Hepatocyte (in vitro differentiated cells): Measurements from ENCODE around the gene CAAP1. TPM values are rescaled to one million over a fixed set of nuclear protein-coding genes. Genes with fewer than 3 reads are reported as not detected.
A peak's percentile ranks its signal among the peaks of the same experiment; 100 is the strongest.
"Not testable (repeated sequence)": the region's sequence is repeated elsewhere in the genome, so short reads cannot be mapped to it uniquely, and the experiment has no call there.

ENCODE experiments used
- DNase-seq: peaks from one replicate; pipeline ENCODE4 v3.0.0-alpha.2; 2016; ENCODE audit warnings: low spot score
- H2AFZ ChIP-seq: fragments of 200-600 bp; sonication (generic); 2 replicates; pipeline ENCODE4 v1.6.0; 2016; ENCODE audit warnings: antibody characterized with exemption, mild to moderate bottlenecking
- H3K27ac ChIP-seq: fragments of 200-600 bp; sonication (generic); 2 replicates; pipeline ENCODE4 v1.5.1; 2016; ENCODE audit warnings: mild to moderate bottlenecking
- H3K27me3 ChIP-seq: fragments of 200-600 bp; sonication (generic); 2 replicates; pipeline ENCODE4 v1.6.1; 2016
- H3K36me3 ChIP-seq: fragments of 200-600 bp; sonication (generic); replicated peaks from 2 replicates; pipeline ENCODE4 v1.5.1; 2016; ENCODE audit warnings: low read depth; ENCODE audit not compliant: insufficient read depth
- H3K4me1 ChIP-seq: fragments of 200-600 bp; sonication (generic); 2 replicates; pipeline ENCODE4 v1.5.1; 2016; ENCODE audit warnings: mild to moderate bottlenecking, moderate library complexity; ENCODE audit not compliant: insufficient read depth
- H3K4me2 ChIP-seq: fragments of 200-600 bp; sonication (generic); 2 replicates; pipeline ENCODE4 v1.6.0; 2016
- H3K4me3 ChIP-seq: fragments of 200-600 bp; sonication (generic); 2 replicates; pipeline ENCODE4 v1.5.1; 2016; ENCODE audit warnings: mild to moderate bottlenecking
- H3K79me2 ChIP-seq: fragments of 200-600 bp; sonication (generic); 2 replicates; pipeline ENCODE4 v1.6.0; 2017; ENCODE audit warnings: mild to moderate bottlenecking
- H3K9me2 ChIP-seq: fragments of 200-600 bp; sonication (generic); replicated peaks from 2 replicates; pipeline ENCODE4 v1.6.0; 2017; ENCODE audit warnings: mild to moderate bottlenecking; ENCODE audit not compliant: insufficient read depth
- H3K9me3 ChIP-seq: fragments of 200-600 bp; sonication (generic); 2 replicates; pipeline ENCODE4 v1.5.1; 2016; ENCODE audit warnings: low read depth, mild to moderate bottlenecking
- H4K20me1 ChIP-seq: fragments of 200-600 bp; sonication (generic); 2 replicates; pipeline ENCODE4 v1.6.0; 2016; ENCODE audit warnings: mild to moderate bottlenecking; ENCODE audit not compliant: insufficient read depth, poor library complexity, severe bottlenecking
- EZH2 ChIP-seq: fragments of 200-600 bp; sonication (generic); IDR thresholded peaks from 2 replicates; pipeline ENCODE4 v1.6.1; 2016; ENCODE audit warnings: antibody characterized with exemption, mild to moderate bottlenecking, borderline replicate concordance
- EZH2phosphoT487 ChIP-seq: fragments of 200-600 bp; sonication (generic); IDR thresholded peaks from one replicate; pipeline ENCODE4 v1.6.1; 2018; ENCODE audit warnings: antibody characterized with exemption, mild to moderate bottlenecking, low read depth, moderate library complexity; ENCODE audit not compliant: unreplicated experiment, severe bottlenecking
- WGBS: methylation state at CpG from one replicate; pipeline ENCODE4 v1.1.6; 2016; ENCODE audit warnings: low lambda C conversion rate; ENCODE audit errors: missing lambda C conversion rate; 5-methylcytosine and 5-hydroxymethylcytosine counted together
- polyA plus RNA-seq: library from polyadenylated mRNA; unstranded; fragments of >200 nt; fragmentation: Nextera tagmentation; extraction: Ambion mirVana; gene quantifications from 2 replicates; pipeline ENCODE4 v1.2.1, GENCODE V29; 2016
- total RNA-seq: library from RNA; depleted of rRNA; stranded (reverse); fragments of >200 nt; gene quantifications from 2 replicates; pipeline ENCODE4 v1.2.3, GENCODE V29; 2014
- TF ChIP-seq, protein P1 (sequence below): fragments of 200-600 bp; sonication (generic); IDR thresholded peaks from 2 replicates; pipeline ENCODE4 v1.5.1; 2016; ENCODE audit warnings: antibody characterized with exemption, mild to moderate bottlenecking; ENCODE audit not compliant: poor library complexity

CAAP1 gene
- total and polyA plus RNA-seq, 2 experiments from 2014 or later, result 21.2 to 39.8 TPM

DNA sequence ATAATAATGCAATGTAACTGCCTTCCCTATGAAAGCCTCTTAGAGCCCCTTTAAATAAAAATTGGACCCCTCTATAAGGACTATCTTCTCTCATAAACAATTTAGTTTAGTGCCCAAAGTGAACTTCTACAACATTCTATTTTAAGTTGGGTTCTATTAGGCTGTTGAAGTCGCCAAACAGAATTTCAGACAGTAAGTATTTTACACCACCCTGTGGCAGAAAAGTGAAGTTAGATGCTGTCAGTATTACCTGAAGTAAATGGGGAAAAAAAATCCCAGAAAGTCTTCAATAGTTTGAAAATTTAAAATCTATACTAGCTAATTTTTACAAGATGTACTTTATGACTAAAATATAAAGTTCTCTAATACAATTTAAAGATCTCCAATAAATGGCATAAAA is 29.5 kb downstream of the CAAP1 start:
- Histone ChIP-seq H3K27me3 (no peaks in the 10 kb centered on the region), H4K20me1 (no peaks in the 10 kb centered on the region), H3K27ac (no peak overlapping the region), H3K79me2 (no peaks in the 10 kb centered on the region), H3K4me1 (no peaks in the 10 kb centered on the region), H2AFZ (no peak overlapping the region), H3K4me3 (no peak overlapping the region), H3K4me2 (no peak overlapping the region), H3K9me2 (no peaks in the 10 kb centered on the region), H3K9me3 (no peaks in the 10 kb centered on the region), H3K36me3 (no peaks in the 10 kb centered on the region)
- 9% methylated on average over 1 of the region's 1 CpG for WGBS
- no peak for TF ChIP-seq EZH2phosphoT487
- TF ChIP-seq, protein P1, sequence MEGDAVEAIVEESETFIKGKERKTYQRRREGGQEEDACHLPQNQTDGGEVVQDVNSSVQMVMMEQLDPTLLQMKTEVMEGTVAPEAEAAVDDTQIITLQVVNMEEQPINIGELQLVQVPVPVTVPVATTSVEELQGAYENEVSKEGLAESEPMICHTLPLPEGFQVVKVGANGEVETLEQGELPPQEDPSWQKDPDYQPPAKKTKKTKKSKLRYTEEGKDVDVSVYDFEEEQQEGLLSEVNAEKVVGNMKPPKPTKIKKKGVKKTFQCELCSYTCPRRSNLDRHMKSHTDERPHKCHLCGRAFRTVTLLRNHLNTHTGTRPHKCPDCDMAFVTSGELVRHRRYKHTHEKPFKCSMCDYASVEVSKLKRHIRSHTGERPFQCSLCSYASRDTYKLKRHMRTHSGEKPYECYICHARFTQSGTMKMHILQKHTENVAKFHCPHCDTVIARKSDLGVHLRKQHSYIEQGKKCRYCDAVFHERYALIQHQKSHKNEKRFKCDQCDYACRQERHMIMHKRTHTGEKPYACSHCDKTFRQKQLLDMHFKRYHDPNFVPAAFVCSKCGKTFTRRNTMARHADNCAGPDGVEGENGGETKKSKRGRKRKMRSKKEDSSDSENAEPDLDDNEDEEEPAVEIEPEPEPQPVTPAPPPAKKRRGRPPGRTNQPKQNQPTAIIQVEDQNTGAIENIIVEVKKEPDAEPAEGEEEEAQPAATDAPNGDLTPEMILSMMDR, result peak; percentile 54
- DNase-seq, result peak; percentile 22

DNA sequence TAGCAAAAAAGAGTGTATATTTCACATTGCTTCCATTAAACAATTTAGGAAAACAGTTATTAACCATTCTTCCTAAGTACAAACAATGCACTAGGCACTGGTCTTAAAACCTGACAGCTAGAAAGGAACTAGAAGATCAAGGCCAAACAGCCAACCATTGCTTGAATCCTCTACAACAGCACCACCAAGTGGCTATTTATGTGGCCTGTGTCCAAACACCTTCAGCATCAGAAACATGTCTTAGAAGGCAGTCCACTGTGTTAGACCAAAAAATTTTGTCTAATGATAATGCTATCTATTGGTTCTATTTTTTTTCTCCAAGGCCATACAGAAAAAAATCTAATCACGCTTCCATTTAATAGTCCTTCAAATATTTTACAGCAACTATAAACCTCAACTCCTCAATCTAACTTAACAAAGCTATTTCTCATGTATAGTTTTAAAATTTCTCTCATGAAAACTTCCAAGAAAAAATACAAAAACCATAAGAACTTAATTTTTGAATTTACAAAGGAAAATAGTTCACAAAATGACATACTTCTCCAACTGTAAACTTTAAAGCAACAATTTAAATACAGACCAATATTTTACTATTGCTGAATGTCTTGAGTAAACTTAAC is 36.1 kb downstream of the CAAP1 start:
- Histone ChIP-seq H3K36me3 (no peaks in the 10 kb centered on the region), H3K9me2 (no peaks in the 10 kb centered on the region)
- WGBS, result 68% methylated on average over 1 of the region's 1 CpG

DNA sequence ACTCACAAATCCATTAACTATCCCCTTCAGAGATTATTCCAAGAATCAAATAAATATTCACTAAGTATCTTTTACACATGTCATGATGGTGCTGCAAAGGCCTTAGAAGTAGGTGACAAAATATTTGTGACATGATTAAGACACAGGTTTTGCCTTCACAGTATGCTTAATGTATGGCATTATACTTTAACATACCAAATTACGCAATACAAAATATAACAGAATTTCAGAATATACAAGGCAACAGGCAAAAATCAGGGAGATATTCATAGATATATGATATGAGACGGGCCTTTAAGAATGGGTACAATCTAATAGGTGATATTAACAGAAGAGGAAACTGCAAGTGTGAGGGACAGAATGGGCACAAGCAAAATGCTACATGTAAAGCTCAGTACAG is 41.6 kb downstream of the CAAP1 start:
- Histone ChIP-seq H3K9me2 (no peaks in the 10 kb centered on the region), H3K27me3 (no peaks in the 10 kb centered on the region), H3K9me3 (no peaks in the 10 kb centered on the region), H3K4me2 (no peak overlapping the region), H3K79me2 (no peaks in the 10 kb centered on the region), H3K4me1 (no peaks in the 10 kb centered on the region), H3K27ac (no peak overlapping the region), H3K4me3 (no peak overlapping the region), H2AFZ (no peak overlapping the region), H4K20me1 (no peaks in the 10 kb centered on the region), H3K36me3 (no peaks in the 10 kb centered on the region)
- WGBS, result 81% methylated on average over 2 of the region's 2 CpGs
- no peak for DNase-seq
- TF ChIP-seq, protein P1, result no peak

More for the DNA sequence above, 36.1 kb downstream of the CAAP1 start:
- Histone ChIP-seq H3K27me3 (no peaks in the 10 kb centered on the region), H3K4me3 (no peak overlapping the region), H3K9me3 (no peaks in the 10 kb centered on the region), H3K4me2 (no peak overlapping the region), H3K27ac (no peak overlapping the region), H3K79me2 (no peaks in the 10 kb centered on the region), H4K20me1 (no peaks in the 10 kb centered on the region), H3K4me1 (no peaks in the 10 kb centered on the region), H2AFZ (no peak overlapping the region)
- DNase-seq, result peak; percentile 61
- no peak for TF ChIP-seq EZH2
- TF ChIP-seq, protein P1, result peak; percentile 57

DNA sequence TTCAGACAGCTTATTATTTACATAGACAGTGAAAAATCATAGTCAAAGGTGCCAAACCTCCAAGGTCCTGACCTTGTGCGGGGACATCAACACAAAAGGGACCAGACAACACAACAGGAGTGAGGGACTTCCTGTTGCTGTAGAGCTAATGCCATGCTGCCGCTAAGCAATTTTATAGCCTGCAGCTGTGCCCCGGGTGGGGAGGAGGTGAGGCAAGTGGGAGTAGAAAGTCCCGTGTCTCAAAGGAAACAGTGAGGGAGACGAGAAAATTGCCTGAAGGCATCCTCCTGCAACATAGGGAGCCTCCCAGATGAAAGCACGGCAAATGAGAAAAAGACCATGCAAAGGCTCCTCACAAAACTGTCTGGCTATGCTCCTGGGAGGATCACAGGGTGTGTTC is 58.8 kb downstream of the CAAP1 start:
- no peaks in the 10 kb centered on the region for H3K9me2 ChIP-seq
- WGBS, result 45% methylated on average over 6 of the region's 6 CpGs
- DNase-seq, result no peak

DNA sequence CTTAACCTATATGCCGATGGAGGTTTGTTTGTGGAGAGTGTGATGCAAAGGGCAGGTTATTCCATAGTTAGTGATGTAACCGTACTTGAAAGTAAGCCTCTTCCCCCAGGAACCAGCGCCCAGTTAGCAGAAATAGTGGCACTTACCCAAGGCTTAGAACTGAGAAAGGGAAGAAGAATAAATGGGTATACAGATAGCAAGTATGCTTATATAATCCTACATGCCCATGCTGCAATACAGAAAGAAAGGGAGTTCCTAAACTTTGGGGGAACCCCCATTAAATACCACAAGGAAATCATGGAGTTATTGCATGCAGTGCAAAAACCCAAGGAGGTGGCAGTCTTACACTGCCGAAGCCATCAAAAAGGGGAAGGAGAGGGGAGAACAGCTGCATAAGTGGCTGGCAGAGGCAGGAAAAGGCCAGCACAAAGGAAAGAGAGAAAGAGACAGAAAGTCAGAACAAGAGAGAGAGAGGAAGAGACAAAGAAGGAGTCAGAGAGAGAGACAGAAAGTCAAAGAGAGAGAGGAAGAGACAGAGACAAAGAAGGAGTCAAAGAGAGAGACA is 64.1 kb downstream of the CAAP1 start:
- H3K79me2 ChIP-seq, H3K4me2 ChIP-seq, H3K4me3 ChIP-seq, H3K36me3 ChIP-seq, H3K4me1 ChIP-seq, H3K27me3 ChIP-seq, DNase-seq, H3K9me3 ChIP-seq, H4K20me1 ChIP-seq, H3K9me2 ChIP-seq, H3K27ac ChIP-seq, H2AFZ ChIP-seq: not testable (repeated sequence)
- 91% methylated on average over 4 of the region's 4 CpGs for WGBS

More for the DNA sequence above, 58.8 kb downstream of the CAAP1 start:
- no peaks in the 10 kb centered on the region for H3K79me2 ChIP-seq
- TF ChIP-seq, protein P1, result no peak
- TF ChIP-seq EZH2phosphoT487, result no peak
- no peak for TF ChIP-seq EZH2
- H3K27ac ChIP-seq, result no peak overlapping the region
- H3K27me3 ChIP-seq, result no peaks in the 10 kb centered on the region
- no peak overlapping the region for H3K4me3 ChIP-seq
- H3K36me3 ChIP-seq, result no peaks in the 10 kb centered on the region
- H3K4me2 ChIP-seq, result no peak overlapping the region
- no peaks in the 10 kb centered on the region for H3K9me3 ChIP-seq
- H2AFZ ChIP-seq, result no peak overlapping the region
- no peaks in the 10 kb centered on the region for H4K20me1 ChIP-seq
- H3K4me1 ChIP-seq, result no peaks in the 10 kb centered on the region
